Calu3 (cell line): Measurements from ENCODE around the gene HEG1. TPM values are rescaled to one million over a fixed set of nuclear protein-coding genes. Genes with fewer than 3 reads are reported as not detected.

ENCODE experiments used
- BruUV-seq: library from RNA; stranded (reverse); fragments of 400-500 nt; replicated peaks from 2 replicates; lab custom pipeline; 2021; lab: Mats Ljungman, UMichigan
- CTCF ChIA-PET: fragments of 300-600 bp; sonication (Branson Sonifier 250); formaldehyde crosslinking; loops from one replicate; lab custom pipeline; 2022; ENCODE audit warnings: antibody characterized with exemption; lab: Charles Lee
- DNase-seq: peaks from one replicate; pipeline ENCODE4 v3.0.0; 2022
- H3K27ac Mint-ChIP-seq: one replicate; pipeline ENCODE4 v1.8.0; 2022; ENCODE audit warnings: mixed read lengths; ENCODE audit not compliant: unreplicated experiment
- H3K27me3 Mint-ChIP-seq: one replicate; pipeline ENCODE4 v1.8.0; 2022; ENCODE audit warnings: mixed read lengths; ENCODE audit not compliant: unreplicated experiment
- H3K36me3 Mint-ChIP-seq: one replicate; pipeline ENCODE4 v1.8.0; 2022; ENCODE audit warnings: mild to moderate bottlenecking, moderate library complexity, mixed read lengths; ENCODE audit not compliant: insufficient read depth, unreplicated experiment
- H3K4me1 Mint-ChIP-seq: one replicate; pipeline ENCODE4 v1.8.0; 2022; ENCODE audit warnings: mild to moderate bottlenecking, low read depth, mixed read lengths; ENCODE audit not compliant: unreplicated experiment
- H3K4me3 Mint-ChIP-seq: one replicate; pipeline ENCODE4 v1.8.0; 2022; ENCODE audit warnings: mild to moderate bottlenecking, low read depth, moderate library complexity, mixed read lengths; ENCODE audit not compliant: unreplicated experiment
- H3K9me3 Mint-ChIP-seq: one replicate; pipeline ENCODE4 v1.8.0; 2022; ENCODE audit warnings: low read depth, mixed read lengths; ENCODE audit not compliant: unreplicated experiment
- intact Hi-C: fragments of 100-400 bp; cut with micrococcal nuclease; formaldehyde crosslinking; loops from one replicate; pipeline ENCODE4 v1.10.0; 2022; ENCODE audit not compliant: unreplicated experiment
- total RNA-seq: library from RNA; stranded (reverse); gene quantifications from 2 replicates; pipeline ENCODE4 v1.2.3, GENCODE V29; 2022
- TF ChIP-seq, protein P1 (sequence below): fragments of 200-600 bp; IDR thresholded peaks from one replicate; pipeline ENCODE4 v1.8.0; 2022; ENCODE audit warnings: antibody characterized with exemption; ENCODE audit not compliant: unreplicated experiment

The HEG1 gene
- total RNA-seq, 1 experiment from 2014 or later, result 0.97 TPM

DNA sequence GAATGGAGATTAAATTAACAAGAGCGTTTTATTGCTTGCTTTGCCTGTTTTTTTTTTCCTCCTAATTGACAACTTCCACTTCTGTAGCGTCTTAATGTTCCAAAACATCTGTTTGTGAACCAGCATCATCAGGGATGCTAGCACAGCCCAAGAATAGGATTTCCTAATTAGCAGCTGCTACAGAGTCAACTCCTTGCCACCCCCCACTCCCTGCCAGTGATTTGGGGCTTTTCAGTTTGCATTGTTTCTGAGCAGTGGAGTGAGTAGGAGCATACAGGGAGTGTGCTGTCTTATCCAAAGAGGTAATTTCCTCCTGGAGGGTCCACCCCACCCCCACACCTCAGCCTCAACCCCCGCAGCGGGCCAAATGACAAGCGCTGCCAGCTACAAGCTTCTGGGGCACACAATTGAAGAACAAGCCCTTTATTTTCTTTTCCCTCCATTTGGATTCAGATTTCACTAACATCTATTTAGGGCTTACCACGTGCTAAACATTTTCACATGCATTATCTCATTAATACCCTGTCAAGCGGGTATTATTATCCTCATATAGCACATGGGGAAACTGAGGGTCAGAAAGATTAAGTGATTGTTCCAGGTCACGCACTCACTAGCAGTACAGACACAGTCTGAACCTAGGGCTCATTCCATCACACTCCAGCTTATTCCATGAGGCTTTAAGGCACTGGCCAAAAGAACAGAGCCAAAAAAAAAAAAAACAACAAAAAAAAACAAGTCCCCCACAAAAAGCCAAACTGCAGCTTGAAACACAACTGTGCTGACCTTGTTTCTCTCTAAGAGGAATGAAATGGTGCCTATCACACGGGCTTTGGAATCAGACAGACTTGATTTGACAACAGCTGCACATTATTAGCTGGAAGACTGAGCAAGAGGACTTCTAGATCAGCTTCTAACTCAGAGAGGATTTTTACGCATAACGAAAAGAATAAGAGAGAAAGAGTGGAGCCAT lies 16.4 kb downstream of the HEG1 start:
- Mint-ChIP-seq H3K4me1 (no peaks in the 10 kb centered on the region), H3K27me3 (peaks cover 43% of the 10 kb centered on the region), H3K27ac (no peak overlapping the region), H3K36me3 (no peaks in the 10 kb centered on the region), H3K9me3 (peaks cover 3% of the 10 kb centered on the region), H3K4me3 (no peak overlapping the region)
- DNase-seq, result no peak
- CTCF ChIA-PET, result interaction anchor here (0.6 to 1.1 kb wide), 3 partner anchors 110 to 161 kb away, joined by 3 to 6 read pairs (median 3); no protein-coding TSS in a partner anchor
- intact Hi-C loops, result no loop called here
- no TSS peak for BruUV-seq
- TF ChIP-seq, protein P1, sequence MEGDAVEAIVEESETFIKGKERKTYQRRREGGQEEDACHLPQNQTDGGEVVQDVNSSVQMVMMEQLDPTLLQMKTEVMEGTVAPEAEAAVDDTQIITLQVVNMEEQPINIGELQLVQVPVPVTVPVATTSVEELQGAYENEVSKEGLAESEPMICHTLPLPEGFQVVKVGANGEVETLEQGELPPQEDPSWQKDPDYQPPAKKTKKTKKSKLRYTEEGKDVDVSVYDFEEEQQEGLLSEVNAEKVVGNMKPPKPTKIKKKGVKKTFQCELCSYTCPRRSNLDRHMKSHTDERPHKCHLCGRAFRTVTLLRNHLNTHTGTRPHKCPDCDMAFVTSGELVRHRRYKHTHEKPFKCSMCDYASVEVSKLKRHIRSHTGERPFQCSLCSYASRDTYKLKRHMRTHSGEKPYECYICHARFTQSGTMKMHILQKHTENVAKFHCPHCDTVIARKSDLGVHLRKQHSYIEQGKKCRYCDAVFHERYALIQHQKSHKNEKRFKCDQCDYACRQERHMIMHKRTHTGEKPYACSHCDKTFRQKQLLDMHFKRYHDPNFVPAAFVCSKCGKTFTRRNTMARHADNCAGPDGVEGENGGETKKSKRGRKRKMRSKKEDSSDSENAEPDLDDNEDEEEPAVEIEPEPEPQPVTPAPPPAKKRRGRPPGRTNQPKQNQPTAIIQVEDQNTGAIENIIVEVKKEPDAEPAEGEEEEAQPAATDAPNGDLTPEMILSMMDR, result no peak

DNA sequence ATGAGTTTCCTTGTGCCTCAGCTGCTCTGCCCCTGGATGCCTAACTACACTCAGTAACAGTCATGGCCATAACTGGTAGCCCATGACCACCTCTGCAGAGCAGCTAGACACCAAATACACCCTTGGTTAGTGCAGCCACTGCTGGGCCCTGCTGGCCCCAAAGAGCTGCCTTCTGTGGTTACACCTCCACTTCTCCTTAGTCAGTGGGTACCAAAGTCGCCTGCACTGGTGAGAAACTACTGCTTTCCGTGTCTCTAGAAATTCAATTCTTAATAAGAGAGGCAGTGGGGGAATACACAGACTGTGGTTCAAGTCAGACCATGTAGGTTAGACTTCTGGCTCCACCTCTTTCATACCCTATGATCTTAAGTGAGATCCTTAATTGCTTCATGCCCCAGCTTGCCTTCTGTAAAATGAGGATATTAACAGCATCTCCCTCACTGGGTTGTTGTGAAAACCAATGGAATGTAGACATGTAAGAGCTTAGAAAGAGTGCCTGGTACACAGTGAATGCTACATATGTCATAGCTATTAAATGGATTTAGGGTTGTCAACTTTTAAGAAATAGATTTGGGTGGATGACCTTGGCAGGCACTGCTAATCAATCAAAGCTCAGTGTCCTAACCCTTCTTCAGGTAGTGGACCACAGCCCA lies 18.2 kb downstream of the HEG1 start:
- BruUV-seq, result no TSS peak
- H3K27ac Mint-ChIP-seq, result no peak overlapping the region
- DNase-seq, result no peak
- H3K4me3 Mint-ChIP-seq, result no peak overlapping the region
- H3K9me3 Mint-ChIP-seq, result peaks cover 3% of the 10 kb centered on the region
- intact Hi-C loops, result no loop called here
- TF ChIP-seq, protein P1, result no peak
- no peaks in the 10 kb centered on the region for H3K4me1 Mint-ChIP-seq
- CTCF ChIA-PET, result no interaction called here
- no peaks in the 10 kb centered on the region for H3K36me3 Mint-ChIP-seq
- H3K27me3 Mint-ChIP-seq, result peaks cover 43% of the 10 kb centered on the region

DNA sequence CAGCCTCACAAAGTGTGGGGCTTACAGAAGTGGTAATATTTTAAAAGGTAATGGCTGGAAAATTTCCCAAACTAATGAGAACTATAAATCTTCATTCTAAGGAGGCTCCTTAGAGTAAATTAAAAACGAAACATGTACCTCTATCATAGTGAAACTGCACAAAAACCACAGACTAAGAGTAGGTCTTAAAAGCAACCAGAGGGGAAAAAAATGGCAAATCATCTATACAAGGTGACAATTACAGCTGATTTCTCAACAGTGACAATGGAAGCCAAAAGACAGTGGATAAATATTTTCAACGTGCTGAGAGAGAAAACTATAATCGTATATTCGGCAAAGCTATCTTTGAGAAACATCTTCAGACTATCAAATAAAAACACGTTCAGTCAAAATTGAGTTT lies 20.6 kb downstream of the HEG1 start:
- Mint-ChIP-seq H3K27me3 (peaks cover 27% of the 10 kb centered on the region), H3K4me3 (no peak overlapping the region), H3K27ac (no peak overlapping the region), H3K4me1 (no peaks in the 10 kb centered on the region), H3K9me3 (peaks cover 3% of the 10 kb centered on the region), H3K36me3 (no peaks in the 10 kb centered on the region)
- DNase-seq, result no peak
- intact Hi-C loops, result no loop called here
- TF ChIP-seq, protein P1, result no peak
- CTCF ChIA-PET, result no interaction called here
- BruUV-seq, result no TSS peak

DNA sequence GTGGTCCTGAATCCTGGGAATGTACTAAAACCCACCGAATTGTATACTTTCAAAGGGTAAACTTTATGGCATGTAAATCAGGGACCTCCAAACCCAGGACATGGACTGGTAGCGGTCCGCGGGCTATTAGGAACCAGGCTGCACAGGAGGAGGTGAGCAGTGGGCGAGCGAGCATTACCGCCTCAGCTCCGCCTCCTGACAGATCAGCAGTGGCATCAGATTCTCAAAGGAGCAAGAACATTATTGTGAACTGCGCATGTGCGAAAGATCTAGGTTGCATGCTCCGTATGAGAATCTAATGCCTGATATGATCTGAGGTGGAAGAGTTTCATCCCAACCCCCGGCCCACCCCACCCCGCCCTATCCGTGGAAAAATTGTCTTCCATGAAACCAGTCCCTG lies 22.2 kb downstream of the HEG1 start:
- Mint-ChIP-seq H3K4me3 (no peak overlapping the region), H3K9me3 (peaks cover 3% of the 10 kb centered on the region), H3K27me3 (peaks cover 15% of the 10 kb centered on the region), H3K4me1 (no peaks in the 10 kb centered on the region), H3K36me3 (no peaks in the 10 kb centered on the region), H3K27ac (no peak overlapping the region)
- BruUV-seq, result no TSS peak
- intact Hi-C loops, result no loop called here
- no peak for DNase-seq
- TF ChIP-seq, protein P1, result no peak
- CTCF ChIA-PET, result no interaction called here
